ENCODE measurements around the gene EHD4.

Gene EHD4

GRCh38 chr15:41847206-41847605 lies 125.2 kb downstream of the EHD4 start:
- TF ChIP-seq POLR2A (IDR thresholded peaks at IDR 0.05; ENCODE audit: extremely low read depth, insufficient read length), result no peak
- TF ChIP-seq CTCF (IDR thresholded peaks at IDR 0.05; ENCODE audit: low read depth, low read length), result no peak
- TF ChIP-seq MAX (IDR thresholded peaks at IDR 0.05; ENCODE audit: low read depth, low read length), result no peak
- no peak for TF ChIP-seq MYC (IDR thresholded peaks at IDR 0.05; ENCODE audit: low read depth, low read length)
- H3K4me3 ChIP-seq (ENCODE audit: low read depth, low read length), result no peak overlapping the region

More at GRCh38 chr15:41847206-41847605, 125.2 kb downstream of the EHD4 start:
- DNase-seq (ENCODE audit: low read depth), result no peak
